ENCODE measurements around the gene HK1.

- no peak for TF ChIP-seq CTCF (IDR thresholded peaks at IDR 0.05; ENCODE audit: low read length)
- no peak for TF ChIP-seq EZH2phosphoT487 (IDR thresholded peaks at IDR 0.05; ENCODE audit: low read length)
Measured at GRCh38 chr10:69352569-69353264, 74.4 kb downstream of the HK1 start.

Data from MM.1S (cell line).